ENCODE measurements around the gene ZNRF1. TPM values are rescaled to one million over a fixed set of nuclear protein-coding genes. Genes with fewer than 3 reads are reported as not detected.

Gene ZNRF1
- total RNA-seq, 1 experiment from 2014 or later, result 55.1 TPM

DNA sequence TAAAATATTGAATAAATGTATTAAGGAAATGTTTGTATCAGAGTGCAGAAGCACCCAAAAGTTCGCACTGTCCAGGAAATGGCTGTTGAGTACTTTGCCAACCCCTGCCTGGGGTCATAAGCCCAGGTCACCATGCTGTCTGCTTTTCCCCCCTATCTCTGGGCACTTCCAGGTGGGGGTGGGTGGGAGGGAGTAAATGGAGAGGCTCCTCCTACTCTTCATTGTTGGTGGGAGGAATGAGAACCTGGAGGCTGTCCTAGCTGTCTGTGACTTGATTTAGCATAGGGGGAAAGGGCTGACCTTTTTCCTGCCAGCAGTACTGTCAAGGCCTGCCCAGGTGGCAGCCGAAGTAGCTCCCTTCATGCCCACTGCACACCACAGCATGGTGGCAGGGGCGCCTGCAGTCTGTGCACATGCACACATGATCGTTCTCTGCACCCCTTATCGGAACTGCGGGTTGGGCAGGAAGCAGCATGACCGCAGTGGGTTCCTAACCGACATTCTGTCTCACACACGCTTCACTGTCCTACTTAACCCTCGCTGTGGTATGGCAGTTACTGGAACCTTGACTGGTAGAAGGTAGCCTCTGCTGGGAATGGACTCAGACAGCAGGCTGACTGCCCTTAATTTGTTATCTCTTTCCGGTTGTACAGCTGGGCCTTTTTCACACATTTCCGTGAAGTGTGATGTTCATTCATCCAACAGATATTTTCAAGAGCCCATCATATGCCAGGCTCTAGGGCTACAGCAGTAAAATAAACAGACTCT is 76.3 kb downstream of the ZNRF1 start:
- Histone ChIP-seq H3K4me3 (ENCODE audit: low read depth, low read length, poor library complexity, severe bottlenecking) (no peak overlapping the region), H3K4me1 (ENCODE audit: insufficient read depth, low read length, poor library complexity, severe bottlenecking) (peaks cover 3% of the 10 kb centered on the region), H3K27ac (ENCODE audit: low read depth, low read length, poor library complexity, severe bottlenecking) (no peak overlapping the region), H3K9me3 (ENCODE audit: low read depth, low read length, poor library complexity, severe bottlenecking) (no peaks in the 10 kb centered on the region), H3K27me3 (replicated peaks; ENCODE audit: insufficient read depth, low read depth, low read length, poor library complexity) (no peaks in the 10 kb centered on the region), H3K36me3 (ENCODE audit: insufficient read depth, low read length, poor library complexity, severe bottlenecking) (no peaks in the 10 kb centered on the region)
- DNase-seq (ENCODE audit: low spot score), result no peak
- ChIA-PET POLR2A (ENCODE audit: low non-redundant PET) (interaction anchor here (0.6 kb wide), 1 partner anchor 90 kb away, joined by 5 read pairs; the partner anchor contains the start of gene WDR59), CTCF (no interaction called here)
- TF ChIP-seq, protein P1, sequence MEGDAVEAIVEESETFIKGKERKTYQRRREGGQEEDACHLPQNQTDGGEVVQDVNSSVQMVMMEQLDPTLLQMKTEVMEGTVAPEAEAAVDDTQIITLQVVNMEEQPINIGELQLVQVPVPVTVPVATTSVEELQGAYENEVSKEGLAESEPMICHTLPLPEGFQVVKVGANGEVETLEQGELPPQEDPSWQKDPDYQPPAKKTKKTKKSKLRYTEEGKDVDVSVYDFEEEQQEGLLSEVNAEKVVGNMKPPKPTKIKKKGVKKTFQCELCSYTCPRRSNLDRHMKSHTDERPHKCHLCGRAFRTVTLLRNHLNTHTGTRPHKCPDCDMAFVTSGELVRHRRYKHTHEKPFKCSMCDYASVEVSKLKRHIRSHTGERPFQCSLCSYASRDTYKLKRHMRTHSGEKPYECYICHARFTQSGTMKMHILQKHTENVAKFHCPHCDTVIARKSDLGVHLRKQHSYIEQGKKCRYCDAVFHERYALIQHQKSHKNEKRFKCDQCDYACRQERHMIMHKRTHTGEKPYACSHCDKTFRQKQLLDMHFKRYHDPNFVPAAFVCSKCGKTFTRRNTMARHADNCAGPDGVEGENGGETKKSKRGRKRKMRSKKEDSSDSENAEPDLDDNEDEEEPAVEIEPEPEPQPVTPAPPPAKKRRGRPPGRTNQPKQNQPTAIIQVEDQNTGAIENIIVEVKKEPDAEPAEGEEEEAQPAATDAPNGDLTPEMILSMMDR (conservative IDR thresholded peaks at IDR 0.05; ENCODE audit: low read depth, low read length), result no peak
- no peak for TF ChIP-seq EZH2 (IDR thresholded peaks at IDR 0.05; ENCODE audit: borderline replicate concordance, low read depth, low read length, poor library complexity, severe bottlenecking)
- BruUV-seq (replicated peaks), result no TSS peak
- intact Hi-C loops (cut with micrococcal nuclease; ENCODE audit: unreplicated experiment), result no loop called here

DNA sequence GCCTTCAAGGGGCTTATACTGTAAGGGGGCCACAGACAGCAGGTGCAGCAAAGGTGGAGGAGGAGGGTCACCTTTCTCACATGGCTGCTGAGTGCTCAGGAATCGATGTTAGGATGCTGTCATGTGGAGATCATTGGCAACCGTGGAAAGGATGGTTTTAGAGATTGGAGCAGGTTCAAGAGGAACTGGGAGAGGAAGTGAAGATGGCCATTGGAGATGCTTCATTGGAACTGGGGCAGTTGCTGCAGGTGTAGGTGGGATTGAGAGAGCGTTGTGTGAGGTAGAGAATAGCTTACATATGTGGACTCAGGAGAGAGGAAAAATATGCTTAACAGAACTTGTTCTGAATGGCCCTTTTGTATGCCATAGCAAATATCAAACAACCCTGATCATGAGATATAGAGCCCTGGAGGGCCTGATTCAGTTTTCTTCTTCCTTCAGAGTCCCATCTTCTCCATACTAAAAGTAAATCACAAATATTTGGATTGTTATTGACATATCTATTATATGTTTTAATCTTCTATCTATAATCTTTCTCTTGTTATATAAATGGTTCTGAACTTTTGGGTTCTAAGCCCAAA is 77.0 kb downstream of the ZNRF1 start:
- BruUV-seq (replicated peaks), result no TSS peak
- Histone ChIP-seq H3K4me1 (ENCODE audit: insufficient read depth, low read length, poor library complexity, severe bottlenecking) (no peaks in the 10 kb centered on the region), H3K27me3 (replicated peaks; ENCODE audit: insufficient read depth, low read depth, low read length, poor library complexity) (no peaks in the 10 kb centered on the region), H3K4me3 (ENCODE audit: low read depth, low read length, poor library complexity, severe bottlenecking) (no peak overlapping the region), H3K36me3 (ENCODE audit: insufficient read depth, low read length, poor library complexity, severe bottlenecking) (no peaks in the 10 kb centered on the region), H3K27ac (ENCODE audit: low read depth, low read length, poor library complexity, severe bottlenecking) (no peak overlapping the region), H3K9me3 (ENCODE audit: low read depth, low read length, poor library complexity, severe bottlenecking) (no peaks in the 10 kb centered on the region)
- intact Hi-C loops (cut with micrococcal nuclease; ENCODE audit: unreplicated experiment), result no loop called here
- no peak for DNase-seq (ENCODE audit: low spot score)
- TF ChIP-seq EZH2 (IDR thresholded peaks at IDR 0.05; ENCODE audit: borderline replicate concordance, low read depth, low read length, poor library complexity, severe bottlenecking), result no peak
- TF ChIP-seq, protein P1 (conservative IDR thresholded peaks at IDR 0.05; ENCODE audit: low read depth, low read length), result no peak
- ChIA-PET POLR2A (ENCODE audit: low non-redundant PET) (no interaction called here), CTCF (no interaction called here)

DNA sequence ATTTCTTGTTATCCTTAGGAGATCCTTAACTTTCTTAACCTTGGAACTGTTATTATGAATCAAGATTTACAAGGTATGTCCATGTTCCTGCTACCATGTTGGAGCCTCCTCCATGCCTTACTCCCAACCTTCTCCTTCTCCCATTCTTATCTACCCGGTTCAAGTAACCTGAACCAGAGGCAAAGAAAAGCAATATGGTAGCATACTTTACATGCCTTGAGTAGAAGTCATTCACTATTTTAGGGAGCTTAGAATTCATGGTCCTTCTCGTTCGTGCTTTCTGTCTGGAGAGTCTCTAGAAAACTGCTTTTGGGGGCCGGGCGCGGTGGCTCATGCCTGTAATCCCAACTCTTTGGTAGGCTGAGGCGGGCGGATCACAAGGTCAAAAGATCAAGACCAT is 80.1 kb downstream of the ZNRF1 start:
- no peaks in the 10 kb centered on the region for H3K36me3 ChIP-seq (ENCODE audit: insufficient read depth, low read length, poor library complexity, severe bottlenecking)
- CTCF ChIA-PET, result no interaction called here
- H3K27ac ChIP-seq (ENCODE audit: low read depth, low read length, poor library complexity, severe bottlenecking), result no peak overlapping the region
- TF ChIP-seq, protein P1 (conservative IDR thresholded peaks at IDR 0.05; ENCODE audit: low read depth, low read length), result no peak
- no peak for TF ChIP-seq EZH2 (IDR thresholded peaks at IDR 0.05; ENCODE audit: borderline replicate concordance, low read depth, low read length, poor library complexity, severe bottlenecking)
- peaks cover 5% of the 10 kb centered on the region for H3K4me1 ChIP-seq (ENCODE audit: insufficient read depth, low read length, poor library complexity, severe bottlenecking)
- no peaks in the 10 kb centered on the region for H3K27me3 ChIP-seq (replicated peaks; ENCODE audit: insufficient read depth, low read depth, low read length, poor library complexity)
- H3K4me3 ChIP-seq (ENCODE audit: low read depth, low read length, poor library complexity, severe bottlenecking), result no peak overlapping the region
- DNase-seq (ENCODE audit: low spot score), result no peak
- BruUV-seq (replicated peaks), result no TSS peak
- POLR2A ChIA-PET (ENCODE audit: low non-redundant PET), result no interaction called here
- intact Hi-C loops (cut with micrococcal nuclease; ENCODE audit: unreplicated experiment), result no loop called here
- H3K9me3 ChIP-seq (ENCODE audit: low read depth, low read length, poor library complexity, severe bottlenecking), result no peaks in the 10 kb centered on the region
